ENCODE results near the gene CRYBG2. TPM values are rescaled to one million over a fixed set of nuclear protein-coding genes. Genes with fewer than 3 reads are reported as not detected.
A peak's percentile ranks its signal among the peaks of the same experiment; 100 is the strongest.

The CRYBG2 gene
- total RNA-seq, 1 experiment from 2014 or later: not detected

GRCh38 chr1:26354972-26355371, 1.0 kb upstream of the CRYBG2 start:
- in situ Hi-C loops (cut with HindIII; ENCODE audit: low pct_unique_long_range_greater_than_20kb, low sequenced_read_pairs): no loop called here
- no peak for DNase-seq (ENCODE audit: low read depth, low spot score)

- in situ Hi-C loops (cut with HindIII; ENCODE audit: low pct_unique_long_range_greater_than_20kb, low sequenced_read_pairs): no loop called here
Observed at GRCh38 chr1:26353210-26353859, 595 bp downstream of the CRYBG2 start.

GRCh38 chr1:26352338-26352679, 1.6 kb downstream of the CRYBG2 start:
- DNase-seq (ENCODE audit: low read depth, low spot score): no peak
- in situ Hi-C loops (cut with HindIII; ENCODE audit: low pct_unique_long_range_greater_than_20kb, low sequenced_read_pairs): no loop called here

More at GRCh38 chr1:26353210-26353859, 595 bp downstream of the CRYBG2 start:
- no peak for DNase-seq (ENCODE audit: low read depth, low spot score)

GRCh38 chr1:26351590-26352337, 2.2 kb downstream of the CRYBG2 start:
- in situ Hi-C loops (cut with HindIII; ENCODE audit: low pct_unique_long_range_greater_than_20kb, low sequenced_read_pairs): no loop called here
- no peak for DNase-seq (ENCODE audit: low read depth, low spot score)

- in situ Hi-C loops (cut with HindIII; ENCODE audit: low pct_unique_long_range_greater_than_20kb, low sequenced_read_pairs): no loop called here
- DNase-seq (ENCODE audit: low read depth, low spot score): no peak
Observed at GRCh38 chr1:26350701-26351589, 3.0 kb downstream of the CRYBG2 start.

GRCh38 chr1:26350343-26350700, 3.6 kb downstream of the CRYBG2 start:
- in situ Hi-C loops (cut with HindIII; ENCODE audit: low pct_unique_long_range_greater_than_20kb, low sequenced_read_pairs): no loop called here
- DNase-seq (ENCODE audit: low read depth, low spot score): no peak

GRCh38 chr1:26349877-26350244, 4.1 kb downstream of the CRYBG2 start:
- DNase-seq (ENCODE audit: low read depth, low spot score): no peak
- in situ Hi-C loops (cut with HindIII; ENCODE audit: low pct_unique_long_range_greater_than_20kb, low sequenced_read_pairs): no loop called here

GRCh38 chr1:26349188-26349876, 4.6 kb downstream of the CRYBG2 start:
- DNase-seq (ENCODE audit: low read depth, low spot score): no peak
- in situ Hi-C loops (cut with HindIII; ENCODE audit: low pct_unique_long_range_greater_than_20kb, low sequenced_read_pairs): no loop called here

- DNase-seq (ENCODE audit: low read depth, low spot score): no peak
Observed at GRCh38 chr1:26346274-26347033, 7.5 kb downstream of the CRYBG2 start.

GRCh38 chr1:26345718-26346117, 8.2 kb downstream of the CRYBG2 start:
- no peak for DNase-seq (ENCODE audit: low read depth, low spot score)
- in situ Hi-C loops (cut with HindIII; ENCODE audit: low pct_unique_long_range_greater_than_20kb, low sequenced_read_pairs): no loop called here

More at GRCh38 chr1:26346274-26347033, 7.5 kb downstream of the CRYBG2 start:
- in situ Hi-C loops (cut with HindIII; ENCODE audit: low pct_unique_long_range_greater_than_20kb, low sequenced_read_pairs): no loop called here

- in situ Hi-C loops (cut with HindIII; ENCODE audit: low pct_unique_long_range_greater_than_20kb, low sequenced_read_pairs): no loop called here
- DNase-seq (ENCODE audit: low read depth, low spot score): no peak
Observed at GRCh38 chr1:26344147-26344920, 9.6 kb downstream of the CRYBG2 start.

- DNase-seq (ENCODE audit: low read depth, low spot score): no peak
Observed at GRCh38 chr1:26340047-26340481, 13.9 kb downstream of the CRYBG2 start.

GRCh38 chr1:26338670-26339069, 15.3 kb downstream of the CRYBG2 start:
- DNase-seq (ENCODE audit: low read depth, low spot score): no peak
- in situ Hi-C loops (cut with HindIII; ENCODE audit: low pct_unique_long_range_greater_than_20kb, low sequenced_read_pairs): no loop called here

More at GRCh38 chr1:26340047-26340481, 13.9 kb downstream of the CRYBG2 start:
- in situ Hi-C loops (cut with HindIII; ENCODE audit: low pct_unique_long_range_greater_than_20kb, low sequenced_read_pairs): no loop called here

GRCh38 chr1:26337625-26338024, 16.3 kb downstream of the CRYBG2 start:
- in situ Hi-C loops (cut with HindIII; ENCODE audit: low pct_unique_long_range_greater_than_20kb, low sequenced_read_pairs): no loop called here
- DNase-seq (ENCODE audit: low read depth, low spot score): no peak

GRCh38 chr1:26337206-26337535, 16.8 kb downstream of the CRYBG2 start:
- DNase-seq (ENCODE audit: low read depth, low spot score): no peak
- in situ Hi-C loops (cut with HindIII; ENCODE audit: low pct_unique_long_range_greater_than_20kb, low sequenced_read_pairs): no loop called here

- in situ Hi-C loops (cut with HindIII; ENCODE audit: low pct_unique_long_range_greater_than_20kb, low sequenced_read_pairs): no loop called here
- peak; percentile 64 for DNase-seq (ENCODE audit: low read depth, low spot score)
Observed at GRCh38 chr1:26336477-26337205, 17.3 kb downstream of the CRYBG2 start.

All from SK-MEL-5 (cell line).